ENCODE measurements around the gene TGIF1.

The TGIF1 gene

DNA sequence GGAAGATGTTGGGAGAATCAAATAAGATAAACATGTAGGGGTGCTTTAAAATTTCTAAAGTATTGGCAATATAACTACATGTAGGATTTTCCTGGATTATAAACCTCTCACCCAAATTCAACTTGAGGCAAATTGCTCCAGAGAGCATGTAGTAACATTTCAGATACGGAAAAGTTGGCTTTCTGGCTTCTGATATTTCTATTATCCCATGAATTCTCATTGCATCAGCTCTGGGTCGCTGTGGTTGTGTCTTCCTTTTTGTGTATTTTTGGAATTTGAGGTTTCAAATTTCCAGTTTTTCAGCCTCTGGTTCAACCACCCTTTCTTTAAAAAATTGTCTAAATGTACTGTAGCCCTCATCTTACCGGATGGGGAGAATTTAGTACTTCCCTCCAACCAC, 32.3 kb downstream of the TGIF1 start:
- DNase-seq (ENCODE audit: low spot score), result no peak

DNA sequence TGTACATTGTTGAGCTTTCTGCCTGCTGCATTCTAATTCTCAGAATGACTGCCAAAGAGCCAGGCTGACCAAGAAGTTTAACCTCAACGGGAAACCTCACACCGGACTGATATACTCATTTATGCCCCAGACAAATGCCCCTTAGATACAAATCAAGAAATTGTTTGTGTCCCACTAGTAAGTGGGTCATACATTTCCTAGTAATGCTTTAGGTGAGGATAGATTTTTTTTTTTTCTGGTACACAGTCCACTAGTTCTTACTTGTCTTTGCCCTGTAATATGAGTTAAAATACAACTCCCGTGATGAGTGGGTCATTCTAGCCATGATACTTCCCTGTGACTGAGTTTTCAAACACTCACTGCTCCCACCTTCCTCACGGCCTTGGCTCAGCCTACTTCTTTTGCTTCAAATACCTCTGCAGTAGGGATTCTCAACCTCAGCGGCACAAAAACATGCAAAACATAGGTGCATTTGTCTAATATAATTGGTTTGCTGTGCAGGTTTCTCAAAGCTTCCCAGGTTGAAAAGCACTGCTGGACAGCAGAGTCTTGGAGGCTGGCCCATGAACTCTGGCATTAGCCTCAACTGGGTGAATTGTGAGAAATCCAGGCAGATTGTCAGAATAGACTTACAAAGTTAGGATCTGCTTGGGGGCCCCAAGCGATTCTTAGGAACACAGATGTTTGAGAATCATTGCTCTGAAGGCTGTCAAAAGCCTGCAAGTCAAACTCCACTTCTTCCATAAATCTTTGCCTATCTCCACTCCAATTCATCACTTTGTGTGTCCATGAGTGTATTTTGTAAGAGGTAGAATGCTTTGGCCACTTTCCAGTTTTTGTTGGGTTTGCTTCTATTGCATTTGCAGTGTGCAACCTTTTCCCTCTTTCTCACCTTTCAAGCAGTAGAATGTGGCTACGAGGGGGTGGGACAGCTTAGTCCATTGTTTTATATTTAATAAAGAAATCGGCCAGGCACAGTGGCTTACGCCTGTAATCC, 35.5 kb downstream of the TGIF1 start:
- DNase-seq (ENCODE audit: low spot score), result no peak

DNA sequence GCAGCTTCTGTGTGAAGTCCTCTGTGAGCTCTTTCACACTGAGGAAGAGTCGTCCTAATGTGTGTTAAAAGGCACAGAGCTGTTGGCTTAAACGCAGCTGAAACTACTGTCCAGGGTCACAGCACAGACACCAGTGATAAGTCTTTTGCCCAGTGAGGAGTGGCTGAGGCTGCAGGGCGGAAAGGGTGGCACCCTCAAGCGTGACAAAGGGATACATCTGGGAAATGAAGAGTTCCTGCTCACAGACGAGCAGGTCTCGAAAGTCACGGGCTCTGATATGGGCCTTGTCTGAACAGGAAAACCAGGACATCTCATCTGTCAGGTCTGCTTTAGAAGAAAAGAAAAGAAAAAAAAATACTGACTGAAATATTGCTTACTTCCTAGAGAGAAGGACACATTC, 36.5 kb downstream of the TGIF1 start:
- no peak for DNase-seq (ENCODE audit: low spot score)

DNA sequence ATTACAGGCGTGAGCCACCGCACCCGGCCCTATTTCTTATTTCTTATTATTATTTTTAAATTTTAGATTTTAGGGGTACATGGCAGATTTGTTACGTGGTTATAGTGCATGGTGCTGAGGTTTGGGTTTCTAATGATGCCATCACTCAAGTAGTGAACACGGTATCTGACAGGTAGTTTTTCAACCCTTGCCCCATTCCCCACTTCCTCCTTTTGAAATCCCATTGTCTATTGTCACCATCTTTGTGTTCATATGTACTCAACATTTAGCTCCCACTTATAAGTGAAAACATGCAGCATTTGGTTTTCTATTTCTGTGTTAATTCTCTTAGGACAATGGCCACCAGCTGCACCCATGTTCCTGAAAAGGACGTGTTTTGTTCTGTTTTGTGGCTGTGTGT, 39.5 kb downstream of the TGIF1 start:
- DNase-seq (ENCODE audit: low spot score), result no peak

DNA sequence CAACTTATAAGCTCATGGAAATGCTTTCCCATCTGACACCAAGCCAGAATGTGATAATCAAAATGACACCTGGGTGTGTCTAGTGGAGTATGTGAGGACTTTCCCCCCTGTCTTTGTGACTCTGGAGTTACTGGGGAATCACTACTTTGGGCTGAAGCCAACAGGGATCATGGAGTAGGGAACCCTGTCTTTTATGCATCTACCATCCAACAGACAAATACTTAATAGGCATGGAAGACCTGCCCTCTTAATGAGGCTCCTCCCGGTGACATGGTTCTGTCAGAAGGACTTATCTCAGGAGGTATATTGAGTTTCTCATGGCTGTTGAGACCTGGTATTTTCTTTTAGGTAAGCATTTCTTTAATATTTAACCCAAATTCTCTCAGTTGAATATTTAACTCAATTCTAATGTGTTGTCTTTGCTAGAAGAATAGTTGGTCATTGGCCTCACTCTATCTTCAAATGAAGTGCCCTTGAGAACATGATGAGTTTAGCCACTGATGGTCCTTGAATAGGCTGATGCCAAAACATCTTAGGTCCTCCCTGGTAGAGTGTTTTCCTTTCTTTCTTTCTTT, 42.1 kb downstream of the TGIF1 start:
- no peak for DNase-seq (ENCODE audit: low spot score)

DNA sequence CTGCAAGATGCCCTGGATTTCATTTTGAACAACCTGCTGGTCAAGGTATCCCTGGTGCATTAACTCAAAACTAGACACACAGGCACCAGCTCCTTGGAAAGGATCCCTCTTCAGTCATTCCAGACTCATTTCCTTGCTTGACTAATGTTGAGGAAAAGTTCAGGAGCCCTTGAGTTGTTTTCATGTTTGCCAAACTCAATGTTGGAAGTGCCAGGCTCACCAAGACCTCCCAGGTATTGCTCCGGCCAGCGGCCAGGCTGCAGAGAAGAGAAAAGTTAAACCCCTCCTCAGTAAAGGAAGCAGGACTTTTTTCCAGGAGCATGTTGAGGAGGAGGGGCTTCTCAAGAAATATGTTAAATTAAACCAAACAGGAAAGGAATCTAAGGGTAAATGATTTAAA, 42.7 kb downstream of the TGIF1 start:
- DNase-seq (ENCODE audit: low spot score), result no peak

DNA sequence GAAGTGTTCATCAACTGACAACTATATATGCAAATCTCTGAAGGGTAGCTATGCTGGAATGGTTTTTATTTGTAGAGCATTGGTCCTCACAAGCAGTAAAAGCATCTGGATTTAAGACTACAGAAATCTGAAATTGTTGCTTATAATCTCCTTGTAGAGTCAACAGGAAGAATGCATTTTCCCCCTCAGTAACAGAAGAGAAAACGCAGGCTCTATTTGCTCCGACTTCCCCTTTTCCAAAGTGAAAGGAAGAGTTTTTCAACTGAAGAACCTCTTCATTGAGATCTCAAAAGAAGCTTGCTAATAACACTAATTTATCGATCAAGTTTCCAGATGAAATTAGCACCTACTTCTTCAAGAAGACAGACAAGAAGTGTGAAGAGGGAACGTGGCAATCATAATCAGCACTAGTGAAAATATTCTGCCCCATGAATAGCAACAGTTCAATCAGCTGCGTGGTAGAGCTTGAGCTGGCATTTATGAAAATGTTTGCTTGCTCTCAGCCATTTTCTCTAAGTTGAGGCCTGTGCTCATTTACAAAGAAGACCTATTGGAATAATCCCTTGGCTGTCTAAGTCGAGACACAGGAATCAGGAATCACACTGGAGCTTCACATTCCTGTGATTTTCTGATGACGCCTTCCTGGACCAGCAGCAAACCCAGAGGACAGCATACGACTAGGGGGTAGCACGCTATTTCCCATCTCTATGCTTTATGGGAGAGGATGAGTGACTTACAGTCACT, 43.7 kb downstream of the TGIF1 start:
- peak; percentile 34 for DNase-seq (ENCODE audit: low spot score)

DNA sequence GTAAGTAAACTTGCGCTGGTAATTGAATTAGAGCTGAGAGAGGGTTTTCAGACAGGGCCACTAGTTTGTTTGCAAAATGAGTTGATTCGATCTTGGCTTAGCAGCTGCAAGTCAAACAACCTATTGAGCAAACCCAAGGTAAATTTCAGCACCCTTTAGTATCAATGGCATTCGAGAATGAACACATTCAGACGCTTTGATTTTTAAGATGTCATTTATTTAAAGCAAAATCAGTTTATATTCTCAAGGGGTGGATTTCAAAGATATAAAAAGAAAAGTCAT, 44.2 kb downstream of the TGIF1 start:
- DNase-seq (ENCODE audit: low spot score), result no peak

DNA sequence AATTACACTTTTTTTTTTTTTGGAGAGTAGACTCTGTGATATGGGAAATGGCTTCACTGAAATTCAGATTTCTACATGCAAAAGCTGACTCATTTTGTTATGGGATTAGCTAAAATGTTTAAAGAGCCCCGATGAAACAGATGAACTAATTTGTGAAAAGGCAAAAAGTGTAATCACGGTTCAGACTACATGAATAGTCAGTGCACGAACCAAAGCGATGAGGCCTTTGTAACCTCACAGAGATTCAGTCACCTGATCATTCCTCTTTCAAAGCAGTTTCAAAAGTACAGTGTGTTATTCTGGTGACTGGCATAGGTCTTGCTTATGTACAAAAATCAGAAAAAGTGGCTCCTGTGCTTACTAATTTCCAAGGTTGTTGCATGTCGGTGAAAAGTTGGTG, 44.6 kb downstream of the TGIF1 start:
- DNase-seq (ENCODE audit: low spot score), result no peak

DNA sequence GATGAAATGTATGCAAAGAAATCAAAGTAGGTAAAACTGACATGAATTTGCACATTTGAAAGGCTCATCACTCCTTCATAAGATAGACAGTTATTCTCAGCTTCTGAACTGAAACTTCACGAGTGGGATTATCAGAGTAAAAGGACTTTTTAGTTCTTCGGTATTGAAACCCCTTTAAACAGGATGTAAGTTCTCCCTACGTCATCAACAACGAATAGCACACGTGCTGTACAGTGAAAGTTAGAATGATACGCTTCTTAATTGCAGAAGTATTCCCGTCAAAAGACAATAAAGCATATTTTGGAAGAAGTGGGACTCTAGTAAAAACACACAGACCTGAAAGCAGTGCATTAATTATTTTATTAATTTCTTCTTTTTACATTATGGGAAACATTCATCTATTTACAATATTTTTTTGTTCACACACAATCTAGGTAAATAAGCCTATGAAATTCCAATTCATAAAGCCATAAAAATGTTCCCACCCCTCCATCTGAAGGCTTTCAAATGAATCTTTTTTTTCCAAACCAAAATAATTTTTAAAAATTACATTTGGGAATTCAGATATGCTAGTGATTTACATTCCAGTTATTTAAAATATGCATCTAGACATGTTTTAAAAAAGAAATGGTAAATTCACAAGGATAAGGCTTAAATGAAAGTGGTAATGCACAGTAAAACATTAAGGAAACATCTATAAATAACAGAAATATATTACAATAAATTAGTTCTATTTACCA, 45.9 kb downstream of the TGIF1 start:
- no peak for DNase-seq (ENCODE audit: low spot score)

DNA sequence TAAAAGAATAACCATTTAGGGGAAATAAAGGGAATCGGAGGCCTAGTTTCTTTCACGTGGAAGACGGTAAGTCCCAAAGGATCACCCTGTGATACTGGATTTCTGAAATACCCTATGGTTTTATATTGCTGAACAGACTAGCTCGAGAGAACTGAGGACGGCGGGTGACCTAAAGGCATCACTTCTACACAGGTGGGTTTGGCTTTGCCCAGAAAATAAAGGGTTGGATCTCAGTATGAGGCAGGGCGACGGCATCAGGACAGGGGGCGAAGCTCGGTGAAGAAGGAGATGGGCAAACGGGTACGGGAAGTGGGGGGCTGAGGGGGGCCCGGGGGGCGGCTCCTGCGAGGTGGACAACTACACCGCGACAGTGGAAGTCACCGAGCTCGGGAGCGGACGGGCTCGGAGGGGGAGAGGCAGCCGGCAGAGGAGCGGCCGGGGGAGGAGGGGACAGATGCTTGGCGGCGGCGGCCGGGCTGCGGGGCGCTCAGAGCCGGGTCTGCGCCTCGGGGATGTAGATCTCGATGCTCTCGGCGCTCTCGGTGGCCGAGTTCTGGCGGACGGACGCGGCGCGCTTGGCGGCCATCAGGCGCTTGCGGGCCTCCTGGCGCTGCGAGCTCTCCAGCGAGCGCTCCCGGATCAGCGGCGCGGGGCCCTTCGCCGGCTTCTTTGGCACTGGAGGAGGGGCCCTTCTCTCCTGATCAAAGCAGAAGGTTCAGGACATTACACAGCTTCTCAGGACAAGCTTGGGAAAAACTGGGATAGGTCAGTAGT, 48.9 kb downstream of the TGIF1 start:
- peak; percentile 56 for DNase-seq (ENCODE audit: low spot score)

DNA sequence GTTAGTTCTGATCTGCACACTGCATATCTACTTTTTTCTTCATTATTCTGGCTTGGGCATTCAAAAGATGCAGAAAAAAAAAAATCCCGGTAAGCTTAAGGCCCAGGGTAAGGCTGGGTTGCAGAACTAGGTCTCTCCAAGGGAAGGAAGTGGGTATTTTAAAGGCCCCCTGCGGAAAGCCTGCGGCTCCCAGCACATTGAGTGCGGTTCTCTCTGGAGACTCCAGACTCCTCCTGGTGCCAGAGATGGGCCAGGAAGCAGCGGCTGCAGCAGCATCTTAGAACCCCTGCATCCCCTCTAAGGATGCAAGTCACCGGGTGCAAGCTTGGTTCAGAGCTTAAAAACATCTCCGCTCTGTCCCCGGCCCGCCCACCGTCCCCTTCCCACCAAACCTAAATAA, 49.5 kb downstream of the TGIF1 start:
- no peak for DNase-seq (ENCODE audit: low spot score)

DNA sequence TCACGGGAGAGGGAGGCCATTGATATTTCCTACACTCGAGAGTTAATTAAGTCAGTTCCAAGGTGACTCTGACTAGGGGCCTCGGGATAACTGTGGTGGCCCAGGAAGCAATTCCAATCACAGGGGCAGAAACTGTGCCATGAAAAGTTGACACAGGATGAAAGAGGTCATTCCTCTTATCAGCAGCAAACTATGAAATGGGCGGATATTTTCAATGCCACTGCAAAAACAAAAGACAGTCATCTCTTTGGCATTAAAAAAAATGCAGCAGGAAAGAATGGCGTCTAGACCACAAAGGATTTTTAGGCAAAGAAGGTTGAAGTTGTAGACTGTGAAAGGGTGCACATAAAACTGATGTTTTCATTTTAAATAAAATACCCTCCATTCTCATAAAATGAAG, 50.0 kb downstream of the TGIF1 start:
- no peak for DNase-seq (ENCODE audit: low spot score)

DNA sequence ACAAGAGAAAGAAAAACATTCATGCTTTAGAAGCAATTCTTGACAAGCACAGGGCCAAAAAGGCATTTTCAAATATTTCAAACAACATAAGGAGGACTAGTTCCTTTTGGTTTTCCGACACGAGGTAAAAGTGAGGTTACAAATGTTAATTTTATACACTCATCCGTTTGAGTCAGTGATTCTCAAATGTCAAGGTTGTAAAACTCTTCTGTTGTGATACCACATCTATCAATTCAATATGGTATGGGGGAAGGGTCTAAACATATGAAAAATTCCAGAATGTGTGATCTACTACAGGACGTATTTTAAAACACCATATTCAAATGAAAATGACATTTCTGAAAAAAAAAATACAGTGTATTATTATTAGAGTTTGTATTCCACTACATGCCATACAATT, 52.7 kb downstream of the TGIF1 start:
- DNase-seq (ENCODE audit: low spot score), result no peak

DNA sequence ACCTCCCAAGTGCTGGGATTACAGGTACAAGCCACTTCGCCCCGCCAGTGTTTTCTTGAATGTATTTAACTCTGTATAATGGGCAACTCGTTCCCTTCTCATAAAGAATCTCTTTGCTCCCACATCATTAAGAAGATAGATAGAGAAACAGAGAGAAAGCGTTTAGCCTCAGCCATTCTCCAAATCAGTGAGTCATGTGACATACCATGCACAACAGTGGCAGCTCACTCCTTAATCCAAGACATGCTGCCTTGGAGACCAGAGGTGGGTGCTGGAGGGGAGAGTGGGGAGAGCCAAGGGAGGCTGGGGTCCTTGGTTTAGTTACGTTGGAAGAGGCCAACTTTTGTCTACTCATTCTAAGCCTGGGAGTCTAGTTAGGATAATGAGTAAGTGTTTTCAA, 54.7 kb downstream of the TGIF1 start:
- no peak for DNase-seq (ENCODE audit: low spot score)

DNA sequence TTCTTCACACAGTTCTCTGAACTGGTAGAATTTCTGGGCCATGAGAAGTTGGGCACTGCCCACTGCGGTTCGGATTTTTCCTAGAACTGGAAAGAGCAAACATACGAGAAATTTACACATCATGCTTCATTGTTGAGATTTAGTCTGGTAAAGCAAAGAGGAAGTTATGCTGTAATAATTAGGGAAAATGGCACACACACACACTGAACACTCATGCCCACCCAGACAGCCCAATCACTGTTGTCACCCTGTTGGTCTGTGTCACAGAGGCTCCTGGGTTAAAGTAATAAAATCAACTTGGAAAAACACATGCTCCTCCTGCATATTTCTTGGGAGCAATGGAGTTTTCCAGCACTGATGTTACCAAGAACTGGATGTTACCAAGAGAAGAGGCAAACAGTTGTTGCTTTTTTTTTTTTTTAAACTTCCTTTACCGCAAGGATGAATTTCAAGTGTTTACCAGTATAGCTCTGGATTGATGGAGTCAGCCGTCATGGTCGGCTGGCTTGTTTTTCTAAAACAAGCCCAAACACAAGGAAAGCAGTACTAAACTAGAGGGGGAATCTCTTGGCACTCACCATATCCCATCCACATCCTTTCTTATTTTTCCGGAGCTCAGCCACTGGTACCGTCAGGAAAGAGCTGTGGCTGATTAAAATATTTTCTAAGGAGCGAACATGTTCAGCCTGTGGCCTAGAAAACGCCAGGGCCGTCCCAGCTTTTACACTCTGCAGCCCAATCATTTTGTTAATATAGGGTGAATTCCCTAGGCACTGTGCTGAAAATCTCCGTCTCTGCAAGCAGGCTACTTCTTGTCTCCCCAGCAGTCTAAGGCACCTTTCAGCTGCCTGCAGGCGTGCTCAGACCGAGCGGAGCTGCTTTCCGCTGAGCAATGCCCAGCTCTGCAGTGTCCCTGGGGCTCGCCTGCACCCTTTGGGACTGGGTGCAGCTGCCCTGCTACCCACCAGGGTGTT, 58.9 kb downstream of the TGIF1 start:
- no peak for DNase-seq (ENCODE audit: low spot score)
